Measurements from ENCODE around the gene STARD3. TPM values are rescaled to one million over a fixed set of nuclear protein-coding genes. Genes with fewer than 3 reads are reported as not detected.

Gene STARD3
- total and polyA plus RNA-seq, 2 of the 13 experiments (the other 11 are each of a cell fraction or from before 2014, with no cell fraction given) = 34.6 to 100 TPM

GRCh38 chr17:39653662-39654331, 16.9 kb downstream of the STARD3 start (continued):
- no peak for TF ChIP-seq ARNT (IDR thresholded peaks at IDR 0.05)
- TF ChIP-seq ATF7-NPFF (CRISPR knock-in tag; IDR thresholded peaks at IDR 0.05; ENCODE audit: low read depth) = peak; percentile 40
- no peak for TF ChIP-seq ZNF430 (CRISPR knock-in tag; IDR thresholded peaks at IDR 0.05)
- no peak for TF ChIP-seq TRIM24 (CRISPR knock-in tag; IDR thresholded peaks at IDR 0.05)
- no peak for TF ChIP-seq ZNF180 (CRISPR knock-in tag; IDR thresholded peaks at IDR 0.05; ENCODE audit: borderline replicate concordance, low read depth)
- TF ChIP-seq ZNF546 (CRISPR knock-in tag; conservative IDR thresholded peaks at IDR 0.05) = no peak
- TF ChIP-seq ZNF678 (CRISPR knock-in tag; IDR thresholded peaks at IDR 0.05) = no peak
- no peak for TF ChIP-seq KLF15 (CRISPR knock-in tag; IDR thresholded peaks at IDR 0.05; ENCODE audit: borderline replicate concordance)
- TF ChIP-seq ZNF496 (CRISPR knock-in tag; IDR thresholded peaks at IDR 0.05; ENCODE audit: insufficient replicate concordance) = no peak
- TF ChIP-seq SOX5 (CRISPR knock-in tag; IDR thresholded peaks at IDR 0.05; ENCODE audit: borderline replicate concordance) = peak; percentile 57; the same call in 1 of the 2 replicates
- no peak for TF ChIP-seq RFXANK (CRISPR knock-in tag; IDR thresholded peaks at IDR 0.05)
- no peak for TF ChIP-seq POGZ (CRISPR knock-in tag; IDR thresholded peaks at IDR 0.05)
- no peak for TF ChIP-seq ZNF264 (CRISPR knock-in tag; IDR thresholded peaks at IDR 0.05)
- TF ChIP-seq TFAP4 (IDR thresholded peaks at IDR 0.05; ENCODE audit: borderline replicate concordance, low read depth) = peak; percentile 93; the same call in 1 of the 2 replicates
- TF ChIP-seq ZKSCAN5 (CRISPR knock-in tag; IDR thresholded peaks at IDR 0.05) = no peak
- peak; percentile 67 for TF ChIP-seq SMC3 (IDR thresholded peaks at IDR 0.05; ENCODE audit: low read length)
- no peak for TF ChIP-seq PHB2 (IDR thresholded peaks at IDR 0.05; ENCODE audit: partially characterized antibody)
- TF ChIP-seq ZNF367 (CRISPR knock-in tag; IDR thresholded peaks at IDR 0.05; ENCODE audit: borderline replicate concordance) = no peak
- TF ChIP-seq ELF3 (CRISPR knock-in tag; IDR thresholded peaks at IDR 0.05) = 0 out of 2 replicates have a peak, but pooled peaks have one; percentile 23
- TF ChIP-seq ZNF768 (CRISPR knock-in tag; IDR thresholded peaks at IDR 0.05) = peak; percentile 47; the same call in 1 of the 2 replicates
- no peak for TF ChIP-seq ZNF44 (CRISPR knock-in tag; IDR thresholded peaks at IDR 0.05)
- TF ChIP-seq, protein P1, sequence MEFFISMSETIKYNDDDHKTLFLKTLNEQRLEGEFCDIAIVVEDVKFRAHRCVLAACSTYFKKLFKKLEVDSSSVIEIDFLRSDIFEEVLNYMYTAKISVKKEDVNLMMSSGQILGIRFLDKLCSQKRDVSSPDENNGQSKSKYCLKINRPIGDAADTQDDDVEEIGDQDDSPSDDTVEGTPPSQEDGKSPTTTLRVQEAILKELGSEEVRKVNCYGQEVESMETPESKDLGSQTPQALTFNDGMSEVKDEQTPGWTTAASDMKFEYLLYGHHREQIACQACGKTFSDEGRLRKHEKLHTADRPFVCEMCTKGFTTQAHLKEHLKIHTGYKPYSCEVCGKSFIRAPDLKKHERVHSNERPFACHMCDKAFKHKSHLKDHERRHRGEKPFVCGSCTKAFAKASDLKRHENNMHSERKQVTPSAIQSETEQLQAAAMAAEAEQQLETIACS (CRISPR knock-in tag; IDR thresholded peaks at IDR 0.05) = no peak
- no peak for TF ChIP-seq ZNF615 (CRISPR knock-in tag; IDR thresholded peaks at IDR 0.05; ENCODE audit: borderline replicate concordance)
- no peak for TF ChIP-seq PHF20 (CRISPR knock-in tag; IDR thresholded peaks at IDR 0.05)
- no peak for TF ChIP-seq ZBTB1 (CRISPR knock-in tag; IDR thresholded peaks at IDR 0.05; ENCODE audit: borderline replicate concordance)
- TF ChIP-seq DPF2 (CRISPR knock-in tag; IDR thresholded peaks at IDR 0.05; ENCODE audit: borderline replicate concordance, low read depth) = 0 out of 2 replicates have a peak, but pooled peaks have one; percentile 33
- TF ChIP-seq ZNF557 (CRISPR knock-in tag; IDR thresholded peaks at IDR 0.05) = no peak
- no peak for TF ChIP-seq FOXC1 (CRISPR knock-in tag; IDR thresholded peaks at IDR 0.05; ENCODE audit: borderline replicate concordance)
- TF ChIP-seq ZNF570 (CRISPR knock-in tag; IDR thresholded peaks at IDR 0.05; ENCODE audit: borderline replicate concordance) = no peak
- 0 out of 2 replicates have a peak, but pooled peaks have one; percentile 28 for TF ChIP-seq PHF21A (CRISPR knock-in tag; IDR thresholded peaks at IDR 0.05)
- TF ChIP-seq SIN3B (IDR thresholded peaks at IDR 0.05; ENCODE audit: low read length) = no peak

Measured in HepG2 (cell line).